OCI-LY7 (cell line): Measurements from ENCODE around the gene JAM2. TPM values are rescaled to one million over a fixed set of nuclear protein-coding genes. Genes with fewer than 3 reads are reported as not detected.
A peak's percentile ranks its signal among the peaks of the same experiment; 100 is the strongest.

Source experiments
- BruUV-seq: library from RNA; stranded (reverse); fragments of 400-500 nt; replicated peaks from 2 replicates; lab custom pipeline; 2021; lab: Mats Ljungman, UMichigan
- CTCF ChIA-PET: fragments of 300-600 bp; sonication (Branson Sonifier 250); formaldehyde crosslinking; loops from one replicate; lab custom pipeline; 2022; ENCODE audit warnings: antibody characterized with exemption; ENCODE audit not compliant: unreplicated experiment; lab: Charles Lee
- POLR2A ChIA-PET: fragments of 300-600 bp; sonication (Branson Sonifier 250); formaldehyde crosslinking; loops from one replicate; lab custom pipeline; 2022; ENCODE audit warnings: antibody characterized with exemption; lab: Charles Lee
- DNase-seq: peaks from one replicate; pipeline ENCODE4 v3.0.0-alpha.2; 2015; ENCODE audit warnings: low spot score
- H2AFZ ChIP-seq: fragments of 200-600 bp; sonication (generic), shearing (Covaris generic); 2 replicates; pipeline ENCODE4 v1.6.1; 2014; ENCODE audit warnings: mild to moderate bottlenecking, antibody characterized with exemption, low read length, moderate library complexity
- H3K27ac ChIP-seq: fragments of 200-600 bp; sonication (generic); 2 replicates; pipeline ENCODE4 v1.5.1; 2014; ENCODE audit warnings: mixed run types, low read depth, mild to moderate bottlenecking, moderate library complexity, low read length, inconsistent platforms; ENCODE audit not compliant: poor library complexity, severe bottlenecking
- H3K36me3 ChIP-seq: fragments of 200-600 bp; sonication (generic); 2 replicates; pipeline ENCODE4 v1.6.1; 2014; ENCODE audit warnings: mild to moderate bottlenecking, antibody characterized with exemption, low read length, moderate library complexity, mixed read lengths; ENCODE audit not compliant: insufficient read depth
- H3K4me1 ChIP-seq: fragments of 200-600 bp; sonication (generic); 2 replicates; pipeline ENCODE4 v1.5.1; 2014; ENCODE audit warnings: mild to moderate bottlenecking, low read length; ENCODE audit not compliant: insufficient read depth, poor library complexity, severe bottlenecking
- H3K4me2 ChIP-seq: fragments of 200-600 bp; sonication (generic); 2 replicates; pipeline ENCODE4 v1.6.1; 2014; ENCODE audit warnings: mild to moderate bottlenecking, low read length
- H3K4me3 ChIP-seq: fragments of 200-600 bp; sonication (generic); 2 replicates; pipeline ENCODE4 v1.5.1; 2014; ENCODE audit warnings: mild to moderate bottlenecking, low read depth, low read length; ENCODE audit not compliant: poor library complexity, severe bottlenecking
- H3K79me2 ChIP-seq: fragments of 200-600 bp; sonication (generic); 2 replicates; pipeline ENCODE4 v1.6.1; 2016; ENCODE audit warnings: low read depth, mild to moderate bottlenecking, low read length, moderate library complexity, mixed read lengths; ENCODE audit not compliant: insufficient read depth
- H3K9me2 ChIP-seq: fragments of 200-600 bp; sonication (generic); 2 replicates; pipeline ENCODE4 v1.6.1; 2016; ENCODE audit warnings: mild to moderate bottlenecking, low read length, mixed read lengths; ENCODE audit not compliant: insufficient read depth
- H3K9me3 ChIP-seq: fragments of 200-600 bp; sonication (generic); 2 replicates; pipeline ENCODE4 v1.6.1; 2014; ENCODE audit warnings: mild to moderate bottlenecking, mixed run types, low read length, mixed read lengths
- H4K20me1 ChIP-seq: fragments of 200-600 bp; sonication (generic); 2 replicates; pipeline ENCODE4 v1.6.1; 2014; ENCODE audit warnings: mild to moderate bottlenecking, antibody characterized with exemption, low read length, moderate library complexity, mixed read lengths; ENCODE audit not compliant: insufficient read depth
- CTCF ChIP-seq: fragments of 200-600 bp; sonication (generic); conservative IDR thresholded peaks from 2 replicates; pipeline ENCODE4 v1.5.1; 2014; ENCODE audit warnings: mild to moderate bottlenecking, antibody characterized with exemption, low read length, moderate library complexity, mixed read lengths
- EZH2phosphoT487 ChIP-seq: fragments of 200-600 bp; sonication (generic); IDR thresholded peaks from 2 replicates; pipeline ENCODE4 v1.6.1; 2018; ENCODE audit warnings: low read depth, borderline replicate concordance, mild to moderate bottlenecking, mixed run types, antibody characterized with exemption, low read length, moderate library complexity, mixed read lengths
- intact Hi-C: fragments of 100-400 bp; cut with micrococcal nuclease; formaldehyde crosslinking; loops from one replicate; pipeline ENCODE4 v1.10.0; 2022; ENCODE audit not compliant: unreplicated experiment
- total RNA-seq, 2 experiments: library from RNA; depleted of rRNA in 1 of 2; stranded (reverse); fragments of >200 nt in 1 of 2; shearing (Covaris generic) in 1 of 2; gene quantifications; 2 replicates each; pipeline ENCODE4 v1.2.3, GENCODE V29; 2014 to 2022

Gene JAM2
- total RNA-seq, 2 experiments from 2014 or later = 1.2 to 1.4 TPM

- Histone ChIP-seq H3K79me2 (peaks cover 90% of the 10 kb centered on the region), H3K27ac (peak overlapping the region; percentile 92), H2AFZ (peak overlapping the region; percentile 58; the same call in 1 of the 2 replicates), H4K20me1 (peaks cover 14% of the 10 kb centered on the region; the same call in 1 of the 2 replicates), H3K36me3 (peaks cover 17% of the 10 kb centered on the region), H3K4me2 (peak overlapping the region; percentile 96), H3K9me3 (no peaks in the 10 kb centered on the region), H3K9me2 (no peaks in the 10 kb centered on the region), H3K4me3 (peak overlapping the region; percentile 85), H3K4me1 (peaks cover 56% of the 10 kb centered on the region)
- TF ChIP-seq CTCF = no peak
- no peak for TF ChIP-seq EZH2phosphoT487
- POLR2A ChIA-PET = interaction anchor here (0.5 to 2.8 kb wide), 9 partner anchors 9 to 232 kb away, joined by 3 to 16 read pairs (median 4); partner anchors contain the start of gene JAM2
- BruUV-seq = no TSS peak
- CTCF ChIA-PET = no interaction called here
- peak; percentile 82 for DNase-seq
- intact Hi-C loops = loop anchor here (1.0 to 10.0 kb wide), 4 partner anchors 97 to 231 kb away; partner anchors contain the start of genes JAM2 and MRPL39
Measured at GRCh38 chr21:25735646-25736597, 96.9 kb downstream of the JAM2 start.

GRCh38 chr21:25737421-25737820 lies 98.4 kb downstream of the JAM2 start:
- Histone ChIP-seq H3K9me3 (no peaks in the 10 kb centered on the region), H3K36me3 (peaks cover 13% of the 10 kb centered on the region), H3K4me1 (peaks cover 51% of the 10 kb centered on the region), H3K79me2 (peaks cover 85% of the 10 kb centered on the region), H2AFZ (no peak overlapping the region), H3K27ac (peak overlapping the region; percentile 92), H4K20me1 (peaks cover 14% of the 10 kb centered on the region; the same call in 1 of the 2 replicates), H3K9me2 (no peaks in the 10 kb centered on the region), H3K4me2 (peak overlapping the region; percentile 96), H3K4me3 (peak overlapping the region; percentile 85)
- intact Hi-C loops = loop anchor here (10.0 kb wide), 1 partner anchor 163 kb away; no protein-coding TSS in a partner anchor
- peak; percentile 20 for DNase-seq
- BruUV-seq = no TSS peak
- TF ChIP-seq EZH2phosphoT487 (no peak), CTCF (no peak)
- ChIA-PET CTCF (no interaction called here), POLR2A (interaction anchor here (0.6 to 0.9 kb wide), 2 partner anchors 12 to 78 kb away, joined by 3 to 5 read pairs; no protein-coding TSS in a partner anchor)
